ENCODE results near the gene SMPD4. TPM values are rescaled to one million over a fixed set of nuclear protein-coding genes. Genes with fewer than 3 reads are reported as not detected.
"Not testable (repeated sequence)": the region's sequence is repeated elsewhere in the genome, so short reads cannot be mapped to it uniquely, and the experiment has no call there.

SMPD4 gene
- total and polyA plus RNA-seq, 4 experiments from 2014 or later = 26.1 to 51.5 (median 45.1) TPM

DNA sequence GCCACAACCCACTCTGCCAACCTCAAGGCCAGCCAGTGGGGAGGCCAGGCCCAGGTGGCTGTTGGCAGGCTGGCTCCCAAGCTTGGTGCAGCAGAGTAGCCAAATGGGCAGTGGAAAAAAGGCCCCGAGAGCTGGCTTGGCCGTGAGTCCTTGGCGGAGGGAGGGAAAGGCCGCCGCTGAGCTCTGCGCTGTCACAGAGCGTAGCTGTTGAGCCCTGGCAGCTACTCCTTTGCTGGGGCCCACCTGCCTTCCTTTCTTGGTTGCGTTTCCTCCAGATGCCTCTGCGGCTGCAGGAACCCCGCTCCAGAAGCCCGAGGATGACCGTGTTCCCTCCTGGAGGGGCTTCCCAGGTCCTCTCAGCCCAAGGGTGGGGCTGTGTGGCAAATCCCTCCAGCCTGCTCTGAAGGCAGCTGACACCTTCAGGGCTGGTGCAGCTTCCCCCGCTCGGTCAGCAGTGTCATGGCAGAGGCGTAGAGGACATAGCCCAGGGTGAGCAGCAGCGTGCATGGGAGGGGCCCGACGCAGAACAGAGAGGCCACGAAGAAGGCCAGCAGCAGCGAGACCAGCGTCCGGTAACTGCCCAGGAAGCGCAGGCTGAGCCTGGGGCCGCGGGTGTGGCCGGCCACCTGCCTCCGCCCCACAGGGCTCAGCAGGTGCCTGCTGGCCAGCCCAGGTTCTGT, 29.1 kb downstream of the SMPD4 start:
- H3K27ac ChIP-seq (ENCODE audit: low read depth, low read length); H3K4me1 ChIP-seq (ENCODE audit: insufficient read depth, low read length); H3K9me3 Mint-ChIP-seq; H3K27me3 ChIP-seq (ENCODE audit: insufficient read depth, low read length); H3K27me3 Mint-ChIP-seq; H3K9me3 ChIP-seq (ENCODE audit: control insufficient read depth in 1 of 2, low read length in 2 of 2); H3K4me3 ChIP-seq (ENCODE audit: low read length in 2 of 2); DNase-seq; H3K36me3 ChIP-seq (ENCODE audit: insufficient read depth, low read length); POLR2A ChIA-PET (ENCODE audit: partially characterized antibody); H3K4me3 Mint-ChIP-seq; H3K4me1 Mint-ChIP-seq; intact Hi-C loops (cut with micrococcal nuclease); H3K27ac Mint-ChIP-seq: not testable (repeated sequence)
- H3K36me3 Mint-ChIP-seq = peaks cover 8 to 19% of the 10 kb centered on the region in 2 donors
- CTCF ChIA-PET (ENCODE audit: partially characterized antibody) = interaction anchor here (1.0 kb wide), 1 partner anchor 180 kb away, joined by 3 read pairs; no protein-coding TSS in a partner anchor

DNA sequence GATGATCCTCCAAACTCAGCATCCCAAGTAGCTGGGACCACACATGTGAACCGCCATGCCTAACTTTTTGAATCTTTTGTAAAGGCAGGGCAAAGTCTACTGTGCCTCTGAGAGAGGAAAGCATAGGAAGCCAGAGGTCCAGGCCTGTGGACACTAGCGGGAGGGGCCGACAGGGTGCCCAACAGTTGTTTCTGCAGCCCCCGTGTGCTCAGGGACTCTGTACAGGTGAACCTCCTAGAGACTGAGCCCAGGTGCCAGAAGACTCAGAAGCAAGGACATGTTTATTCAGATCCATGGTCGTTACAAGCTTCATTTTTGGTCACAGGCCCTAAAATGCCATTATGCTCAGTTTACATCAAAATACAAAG, 30.3 kb downstream of the SMPD4 start:
- H3K4me3 Mint-ChIP-seq; H3K4me1 Mint-ChIP-seq; DNase-seq; POLR2A ChIA-PET (ENCODE audit: partially characterized antibody); intact Hi-C loops (cut with micrococcal nuclease); H3K27ac ChIP-seq (ENCODE audit: low read depth, low read length); H3K9me3 Mint-ChIP-seq; H3K4me3 ChIP-seq (ENCODE audit: low read length in 2 of 2); H3K27me3 Mint-ChIP-seq; H3K27me3 ChIP-seq (ENCODE audit: insufficient read depth, low read length); H3K9me3 ChIP-seq (ENCODE audit: control insufficient read depth in 1 of 2, low read length in 2 of 2); H3K36me3 ChIP-seq (ENCODE audit: insufficient read depth, low read length); CTCF ChIA-PET (ENCODE audit: partially characterized antibody); H3K4me1 ChIP-seq (ENCODE audit: insufficient read depth, low read length): not testable (repeated sequence)
- Mint-ChIP-seq H3K27ac (peak overlapping the region in 1 of 7 donors; percentile 12), H3K36me3 (peaks cover 8 to 14% of the 10 kb centered on the region in 2 donors)

DNA sequence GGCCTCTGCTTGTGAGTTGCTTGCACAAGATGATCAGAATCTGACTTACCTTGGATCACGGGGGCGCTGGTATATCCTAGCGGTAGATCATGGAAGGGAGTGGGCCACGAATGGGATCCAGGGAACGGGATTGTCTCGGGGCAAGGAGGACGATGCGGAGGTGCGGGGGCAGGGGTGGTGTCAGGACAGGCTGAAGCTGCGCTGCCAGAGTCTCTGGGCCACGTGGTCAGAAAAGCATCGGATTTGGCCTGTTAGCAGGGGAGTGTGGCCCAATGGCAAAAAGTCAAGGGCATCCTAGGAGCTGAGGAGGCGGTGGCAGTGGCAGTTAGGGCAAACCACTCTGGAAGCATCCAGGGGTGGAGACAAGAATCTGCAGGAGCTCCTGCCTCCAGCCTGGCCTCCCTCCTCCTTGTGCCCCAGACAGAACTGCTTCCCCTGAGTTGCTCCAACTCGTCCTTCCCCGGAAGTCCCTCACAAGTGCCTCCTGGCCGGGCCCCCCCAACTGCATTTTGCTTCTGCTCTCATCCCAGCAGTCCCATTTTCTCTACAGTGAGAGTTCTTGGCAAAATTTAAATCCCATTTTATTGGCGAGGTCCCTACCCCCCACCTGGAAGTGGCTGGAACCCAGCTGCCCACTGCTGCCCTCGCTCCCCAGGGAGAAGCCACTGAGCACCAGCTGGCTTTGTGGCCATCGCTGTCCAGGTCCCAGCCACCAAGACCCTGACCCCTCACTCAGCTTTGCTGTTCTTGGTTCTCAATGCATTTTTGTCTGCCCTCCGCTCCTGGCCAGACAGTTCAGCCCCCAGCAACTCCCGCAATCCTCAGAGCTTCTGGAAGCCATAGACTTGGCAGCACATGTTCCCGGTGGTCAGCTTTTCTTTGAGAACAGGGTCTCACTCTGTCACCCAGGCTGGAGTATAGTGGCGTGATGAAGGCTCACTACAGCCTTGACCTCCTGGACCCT, 30.9 kb downstream of the SMPD4 start:
- H3K4me1 ChIP-seq (ENCODE audit: insufficient read depth, low read length) = no peaks in the 10 kb centered on the region
- no peak overlapping the region for H3K4me3 ChIP-seq (ENCODE audit: low read length in 2 of 2)
- no peaks in the 10 kb centered on the region for H3K9me3 Mint-ChIP-seq
- intact Hi-C loops (cut with micrococcal nuclease) = no loop called here
- H3K27me3 ChIP-seq (ENCODE audit: insufficient read depth, low read length) = no peaks in the 10 kb centered on the region
- H3K4me1 Mint-ChIP-seq = no peaks in the 10 kb centered on the region
- no peaks in the 10 kb centered on the region for H3K36me3 ChIP-seq (ENCODE audit: insufficient read depth, low read length)
- ChIA-PET CTCF (ENCODE audit: partially characterized antibody) (no interaction called here), POLR2A (ENCODE audit: partially characterized antibody) (no interaction called here)
- no peaks in the 10 kb centered on the region for H3K9me3 ChIP-seq (ENCODE audit: control insufficient read depth in 1 of 2, low read length in 2 of 2)
- no peak overlapping the region for H3K4me3 Mint-ChIP-seq
- peak overlapping the region in 1 of 7 donors; percentile 66 for H3K27ac Mint-ChIP-seq
- peaks cover 8 to 13% of the 10 kb centered on the region in 2 donors for H3K36me3 Mint-ChIP-seq
- DNase-seq = no peak
- no peaks in the 10 kb centered on the region for H3K27me3 Mint-ChIP-seq
- H3K27ac ChIP-seq (ENCODE audit: low read depth, low read length) = no peak overlapping the region

DNA sequence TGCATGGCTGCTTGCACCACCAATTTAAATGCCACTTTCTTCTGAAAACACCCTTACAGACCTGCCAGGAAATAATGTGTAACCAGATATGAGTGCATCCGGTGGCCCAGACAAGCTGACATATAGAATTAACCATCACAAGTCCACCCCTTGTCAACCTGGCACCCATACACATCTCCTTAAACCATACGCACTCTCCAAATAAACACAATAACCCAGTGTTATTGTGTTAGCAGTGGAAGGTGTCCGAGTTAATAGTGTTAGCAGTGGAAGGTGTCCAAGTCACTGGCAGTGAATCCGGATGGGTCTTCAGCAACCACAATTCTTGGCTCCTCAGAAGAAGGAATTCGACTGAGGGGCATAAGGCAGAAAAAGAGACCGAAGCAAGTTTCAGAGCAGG, 32.9 kb downstream of the SMPD4 start:
- H3K27ac ChIP-seq (ENCODE audit: low read depth, low read length); H3K27me3 Mint-ChIP-seq; H3K4me1 Mint-ChIP-seq; DNase-seq; H3K36me3 Mint-ChIP-seq; H3K27me3 ChIP-seq (ENCODE audit: insufficient read depth, low read length); POLR2A ChIA-PET (ENCODE audit: partially characterized antibody); H3K36me3 ChIP-seq (ENCODE audit: insufficient read depth, low read length); H3K4me3 ChIP-seq (ENCODE audit: low read length in 2 of 2); H3K4me3 Mint-ChIP-seq; H3K9me3 ChIP-seq (ENCODE audit: control insufficient read depth in 1 of 2, low read length in 2 of 2); CTCF ChIA-PET (ENCODE audit: partially characterized antibody); H3K27ac Mint-ChIP-seq; H3K4me1 ChIP-seq (ENCODE audit: insufficient read depth, low read length); H3K9me3 Mint-ChIP-seq: not testable (repeated sequence)
- intact Hi-C loops (cut with micrococcal nuclease) = loop anchor here (10.0 kb wide), 1 partner anchor 196 kb away; the partner anchor contains the start of gene IMP4

DNA sequence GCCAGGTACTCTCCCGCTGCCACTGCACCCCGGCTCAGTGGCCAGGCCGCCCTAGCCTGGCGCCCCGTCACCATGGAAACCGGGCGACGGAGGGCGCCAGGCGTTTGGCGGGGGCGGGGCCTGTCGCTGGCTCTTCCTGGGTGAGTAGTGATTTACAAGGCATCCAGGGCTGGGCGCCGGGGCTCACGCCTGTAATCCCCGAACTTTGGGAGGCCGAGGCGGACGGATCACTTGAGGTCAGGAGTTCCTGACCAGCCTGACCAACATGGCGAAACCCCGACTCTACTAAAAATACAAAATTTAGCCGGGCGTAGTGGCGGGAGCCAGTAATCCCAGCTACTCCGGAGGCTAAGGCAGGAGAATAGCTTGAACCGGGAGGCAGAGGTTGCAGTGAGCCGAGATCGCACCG, 36.4 kb downstream of the SMPD4 start, which contains the start of gene CCDC74B:
Gene CCDC74B (minus strand): TSS at position 107 of the 409 bp plus-strand sequence. CDS start 116 bp downstream, outside the sequence.
- CTCF ChIA-PET (ENCODE audit: partially characterized antibody); H3K27me3 Mint-ChIP-seq; H3K27me3 ChIP-seq (ENCODE audit: insufficient read depth, low read length); H3K9me3 ChIP-seq (ENCODE audit: control insufficient read depth in 1 of 2, low read length in 2 of 2); H3K36me3 ChIP-seq (ENCODE audit: insufficient read depth, low read length); H3K27ac ChIP-seq (ENCODE audit: low read depth, low read length); H3K4me1 ChIP-seq (ENCODE audit: insufficient read depth, low read length); H3K9me3 Mint-ChIP-seq; H3K36me3 Mint-ChIP-seq; POLR2A ChIA-PET (ENCODE audit: partially characterized antibody); H3K4me3 ChIP-seq (ENCODE audit: low read length in 2 of 2): not testable (repeated sequence)
- peaks cover 0 to 11% (median 3%) of the 10 kb centered on the region in 4 donors for H3K4me1 Mint-ChIP-seq
- peak within 1 kb of the TSS; percentile 78 to 88 (median 82) for H3K4me3 Mint-ChIP-seq
- intact Hi-C loops (cut with micrococcal nuclease) = loop anchor here (2.0 to 10.0 kb wide), 2 partner anchors 36 to 200 kb away; partner anchors contain the start of genes IMP4 and SMPD4
- peak; percentile 40 to 61 (median 58) for DNase-seq
- H3K27ac Mint-ChIP-seq = peak within 1 kb of the TSS in 5 of 7 donors; percentile 22 to 72 (median 25)

DNA sequence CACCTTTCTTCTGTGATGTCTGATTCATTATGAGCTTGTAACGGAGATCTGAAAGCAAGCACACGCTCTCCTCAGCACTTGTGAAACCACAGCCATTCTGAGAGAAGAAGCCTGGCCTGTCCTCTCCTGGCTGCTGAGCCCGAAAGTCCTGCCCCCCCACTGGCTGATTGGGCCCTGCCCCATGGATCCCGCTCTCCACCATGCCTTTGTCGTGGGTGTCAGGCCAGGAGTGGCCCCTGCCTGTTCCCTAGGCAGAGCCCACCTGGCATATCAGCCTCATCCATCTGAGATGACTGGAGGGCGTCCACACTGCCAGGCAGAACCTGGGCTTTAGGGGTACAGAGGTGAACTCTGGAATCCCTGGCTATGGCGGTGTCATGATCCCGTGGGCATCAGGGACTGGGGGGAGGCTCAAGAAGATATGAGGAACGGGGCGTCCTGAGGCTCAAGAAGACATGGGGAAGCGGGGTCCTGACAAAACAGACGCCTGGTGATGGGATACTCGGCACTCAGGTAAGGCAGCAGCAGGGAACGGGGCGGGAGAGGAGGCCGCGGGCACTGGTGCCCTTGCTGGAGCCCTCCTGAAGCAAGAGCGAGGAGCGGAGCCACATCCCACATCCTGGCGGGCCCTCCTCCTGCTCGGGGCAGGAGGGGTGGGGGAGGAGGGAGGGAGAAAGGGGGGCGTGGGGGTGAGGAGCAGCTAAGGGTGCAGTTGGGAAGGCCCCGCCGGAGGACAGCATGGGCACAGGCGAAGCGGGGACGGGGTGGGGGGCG, 37.9 kb downstream of the SMPD4 start:
- H3K9me3 ChIP-seq (ENCODE audit: control insufficient read depth in 1 of 2, low read length in 2 of 2); POLR2A ChIA-PET (ENCODE audit: partially characterized antibody); H3K4me1 ChIP-seq (ENCODE audit: insufficient read depth, low read length); H3K36me3 Mint-ChIP-seq; H3K27ac ChIP-seq (ENCODE audit: low read depth, low read length); H3K27me3 Mint-ChIP-seq; H3K27ac Mint-ChIP-seq; CTCF ChIA-PET (ENCODE audit: partially characterized antibody); H3K27me3 ChIP-seq (ENCODE audit: insufficient read depth, low read length); H3K9me3 Mint-ChIP-seq; H3K4me3 ChIP-seq (ENCODE audit: low read length in 2 of 2); H3K36me3 ChIP-seq (ENCODE audit: insufficient read depth, low read length); DNase-seq: not testable (repeated sequence)
- peak overlapping the region; percentile 38 to 88 (median 80) for H3K4me3 Mint-ChIP-seq
- intact Hi-C loops (cut with micrococcal nuclease) = loop anchor here (2.0 to 10.0 kb wide), 2 partner anchors 37 to 201 kb away; partner anchors contain the start of genes IMP4 and SMPD4
- peaks cover 0 to 11% (median 3%) of the 10 kb centered on the region in 4 donors for H3K4me1 Mint-ChIP-seq

All from CD4-positive, alpha-beta memory T cell (primary cell).